HUDEP-2 (cell line): Measurements from ENCODE around the gene NT5C1B.
"Not testable (repeated sequence)": the region's sequence is repeated elsewhere in the genome, so short reads cannot be mapped to it uniquely, and the experiment has no call there.

Experiments
- DNase-seq, 76 experiments: peaks; one replicate each; lab custom pipeline; 2025; ENCODE audit not compliant: unreplicated experiment in 76 of 76; lab: John Stamatoyannopoulos, UW

Gene NT5C1B

DNA sequence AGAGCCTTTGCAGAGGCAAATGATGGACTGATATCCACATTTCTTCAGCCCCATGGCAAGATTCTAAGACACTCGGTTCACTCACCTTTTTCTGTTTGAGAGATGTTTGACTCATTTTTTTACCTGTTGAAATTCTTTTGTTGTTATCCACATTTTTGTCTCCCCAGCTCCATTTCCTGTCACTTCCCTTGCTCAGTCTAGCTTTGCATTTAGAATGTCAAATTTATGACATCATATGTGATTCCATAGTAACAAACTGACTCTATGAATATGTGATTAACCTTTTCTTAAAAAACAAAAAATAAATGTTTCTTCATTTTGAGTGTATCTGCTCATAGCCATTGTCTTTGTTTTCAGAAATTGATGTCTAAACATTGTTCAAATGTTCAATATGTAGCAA lies at the start of gene NT5C1B:
Gene NT5C1B (minus strand): TSS at position 216 of the 400 bp plus-strand sequence. CDS start 101 bp downstream, at position 115.
- DNase-seq: no peak

DNA sequence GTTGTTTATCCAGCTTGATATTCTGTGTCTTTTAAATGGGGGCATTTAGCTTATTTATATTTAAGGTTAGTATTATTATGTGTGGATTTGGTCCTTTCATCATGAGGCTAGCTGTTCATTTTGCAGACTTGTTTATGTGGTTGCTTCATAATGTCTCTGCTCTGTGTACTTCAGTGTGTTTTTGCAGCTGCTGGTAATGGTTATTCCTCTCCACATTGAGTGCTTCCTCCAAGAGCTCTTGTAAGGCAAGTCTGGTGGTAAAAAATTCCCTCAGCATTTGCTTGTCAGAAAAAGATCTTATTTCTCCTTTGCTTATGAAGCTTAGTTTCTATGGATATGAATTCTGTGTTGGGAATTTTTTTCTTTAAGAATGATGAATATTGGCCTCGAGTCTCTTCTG lies 47.8 kb upstream of the NT5C1B start:
- DNase-seq: no peak

DNA sequence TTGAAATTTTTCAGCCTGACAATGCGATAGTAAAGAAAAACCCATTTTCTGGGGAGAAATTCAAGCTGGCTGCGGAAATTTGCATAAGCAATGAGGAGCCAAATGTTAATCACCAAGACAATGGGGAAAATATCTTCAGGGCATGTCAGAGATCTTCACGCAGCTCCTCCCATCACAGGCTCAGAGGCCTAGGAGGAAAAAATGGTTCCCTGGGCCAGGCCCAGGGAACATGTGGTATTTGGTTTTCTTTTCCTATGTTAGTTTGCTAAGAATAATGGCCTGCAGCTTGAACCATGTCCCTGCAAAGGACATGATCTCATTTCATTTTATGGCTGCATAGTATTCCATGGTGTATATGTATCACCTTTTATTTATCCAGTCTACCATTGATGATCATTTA lies 43.3 kb upstream of the NT5C1B start:
- not testable (repeated sequence) for DNase-seq

DNA sequence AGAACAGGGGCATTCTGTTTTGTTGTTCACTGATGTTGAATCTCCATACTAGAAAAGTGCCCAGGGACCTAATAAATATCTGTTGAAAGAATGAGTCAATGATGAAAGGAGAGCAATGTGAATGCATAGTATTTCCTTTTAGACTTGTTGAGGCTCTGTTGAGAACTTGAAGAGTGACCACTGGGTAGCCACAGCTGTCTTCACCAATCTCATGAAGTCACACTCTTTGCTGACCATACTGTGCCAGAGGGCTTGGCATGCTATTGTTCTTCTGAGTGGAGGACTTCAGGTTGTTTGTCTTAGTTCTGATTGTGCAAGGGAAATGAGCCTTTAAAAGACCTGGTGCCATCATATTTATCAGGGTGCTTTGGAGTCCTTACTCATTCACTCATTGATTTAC lies 41.6 kb upstream of the NT5C1B start:
- DNase-seq: no peak

DNA sequence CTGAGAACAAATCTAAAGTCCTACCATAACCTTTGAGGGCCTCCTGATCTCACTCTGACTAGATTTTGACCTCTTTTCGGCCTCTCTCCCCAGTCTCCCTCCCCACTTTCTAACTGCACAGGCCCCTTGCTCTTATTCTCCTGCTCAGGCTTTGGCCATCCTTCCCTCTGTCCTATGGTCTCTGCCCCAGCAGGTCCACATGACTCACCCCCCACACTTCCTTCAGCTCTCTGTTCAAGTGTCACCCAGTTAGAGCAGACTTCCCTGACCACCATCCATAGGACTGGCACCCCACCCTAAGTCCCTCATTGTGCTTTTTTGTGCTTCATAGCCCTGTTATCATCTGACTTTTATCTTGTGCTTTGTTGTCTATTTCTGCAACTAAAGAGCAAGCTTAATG lies 41.2 kb upstream of the NT5C1B start:
- DNase-seq: no peak

DNA sequence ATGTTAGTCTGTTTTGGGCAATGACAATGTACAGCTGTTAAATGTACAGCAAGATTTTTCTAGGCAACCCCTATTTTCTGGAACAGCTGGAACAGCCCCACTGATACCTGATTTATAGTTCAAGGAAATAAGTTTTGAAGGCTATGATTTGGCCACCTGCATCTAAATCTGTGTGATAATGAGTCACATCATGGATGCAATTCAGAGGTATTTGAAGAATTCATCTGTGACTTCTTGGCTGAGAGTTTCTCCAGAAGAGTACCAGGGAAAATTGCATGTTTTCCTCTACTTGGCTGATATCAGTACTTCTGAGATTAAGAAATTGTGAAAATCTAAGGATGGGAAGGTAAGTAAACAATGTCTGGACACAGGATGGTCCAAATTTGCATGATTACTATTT lies 40.7 kb upstream of the NT5C1B start:
- DNase-seq: no peak

DNA sequence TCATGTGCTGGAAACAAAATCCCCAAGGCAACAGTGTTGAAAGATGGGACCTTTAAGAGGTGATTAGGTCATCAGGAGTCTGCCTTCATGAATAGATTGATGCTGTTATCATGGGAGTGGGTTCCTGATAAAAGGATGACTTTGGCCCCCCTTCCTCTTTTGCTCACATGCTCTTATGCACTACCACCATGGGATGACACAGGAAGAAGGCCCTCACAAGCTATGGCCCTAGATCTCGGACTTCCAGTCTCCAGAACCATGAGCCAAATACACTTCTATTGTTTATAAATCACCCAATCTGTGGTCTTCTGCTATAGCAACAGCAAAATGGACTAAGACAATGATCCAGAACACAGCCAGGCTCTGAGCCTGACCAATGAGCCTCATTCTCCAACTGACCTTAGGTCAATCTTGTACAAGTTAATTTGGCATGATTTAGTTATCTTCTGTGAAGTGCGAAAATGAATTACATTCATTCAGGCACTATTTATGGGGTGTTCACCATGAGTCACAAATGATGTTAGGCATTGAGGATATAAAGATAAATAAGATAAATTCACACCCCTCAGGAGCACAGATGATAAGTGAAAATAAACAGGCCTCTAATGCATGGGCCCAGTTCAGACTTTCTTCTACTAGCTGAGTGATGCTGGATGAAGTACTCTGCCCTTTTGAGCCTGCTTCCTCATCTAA lies 37.7 kb upstream of the NT5C1B start:
- DNase-seq: no peak

DNA sequence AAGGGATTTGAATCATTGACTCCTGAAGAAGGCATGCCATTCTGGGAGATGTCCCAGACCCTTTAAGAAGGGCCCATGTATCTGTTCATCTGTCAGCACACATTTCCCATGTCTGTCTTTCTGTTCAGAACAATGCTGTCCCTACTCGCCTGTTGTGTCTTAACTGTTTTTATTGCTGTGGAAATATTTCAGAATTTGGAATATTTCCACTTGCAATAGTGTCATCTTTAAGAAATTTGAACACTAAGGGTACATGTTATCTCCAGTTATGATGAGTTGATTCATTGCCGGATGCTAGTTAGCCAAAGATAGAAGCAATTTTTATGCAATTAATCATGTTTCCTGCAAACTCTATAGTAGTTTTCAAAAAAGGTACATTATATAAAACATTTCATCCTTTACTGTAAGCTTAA lies 36.9 kb upstream of the NT5C1B start:
- DNase-seq: no peak

DNA sequence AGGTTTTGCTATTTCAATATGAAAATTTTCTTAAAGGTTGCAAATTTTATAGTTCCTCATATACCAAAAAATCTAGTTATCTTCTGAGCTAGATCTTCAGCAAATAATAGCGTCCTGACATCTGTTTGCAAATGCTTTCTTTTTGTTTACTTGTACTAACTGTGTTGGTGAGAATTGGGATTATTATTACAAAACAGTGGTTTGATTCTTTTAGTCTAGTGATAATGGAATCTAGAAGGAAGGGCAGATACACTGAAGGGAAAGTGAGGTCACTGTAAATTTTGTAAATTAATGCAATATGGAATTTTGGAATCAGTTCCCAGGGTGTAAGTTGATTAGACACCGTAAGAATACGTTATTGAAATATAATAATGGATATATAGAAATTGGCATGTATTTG lies 36.2 kb upstream of the NT5C1B start:
- no peak for DNase-seq

DNA sequence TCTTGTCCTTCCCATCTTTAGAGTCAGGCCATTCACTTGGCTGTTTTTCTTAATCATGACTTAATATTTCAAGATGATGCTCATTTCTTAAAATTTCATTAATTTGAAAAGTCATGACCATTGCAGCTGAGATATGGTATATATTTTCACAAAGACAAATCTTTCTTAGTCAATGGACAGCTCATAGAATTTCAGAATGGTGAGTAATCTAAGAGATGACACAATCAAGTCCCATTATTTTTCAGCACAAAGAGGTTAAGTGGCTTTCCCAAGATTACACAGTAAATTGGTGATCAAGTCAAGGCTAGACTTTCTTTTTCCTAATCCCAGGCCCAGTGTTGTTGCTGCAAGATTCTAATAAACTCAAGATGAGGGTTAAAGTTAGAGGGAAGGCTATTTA lies 34.4 kb upstream of the NT5C1B start:
- DNase-seq: no peak

DNA sequence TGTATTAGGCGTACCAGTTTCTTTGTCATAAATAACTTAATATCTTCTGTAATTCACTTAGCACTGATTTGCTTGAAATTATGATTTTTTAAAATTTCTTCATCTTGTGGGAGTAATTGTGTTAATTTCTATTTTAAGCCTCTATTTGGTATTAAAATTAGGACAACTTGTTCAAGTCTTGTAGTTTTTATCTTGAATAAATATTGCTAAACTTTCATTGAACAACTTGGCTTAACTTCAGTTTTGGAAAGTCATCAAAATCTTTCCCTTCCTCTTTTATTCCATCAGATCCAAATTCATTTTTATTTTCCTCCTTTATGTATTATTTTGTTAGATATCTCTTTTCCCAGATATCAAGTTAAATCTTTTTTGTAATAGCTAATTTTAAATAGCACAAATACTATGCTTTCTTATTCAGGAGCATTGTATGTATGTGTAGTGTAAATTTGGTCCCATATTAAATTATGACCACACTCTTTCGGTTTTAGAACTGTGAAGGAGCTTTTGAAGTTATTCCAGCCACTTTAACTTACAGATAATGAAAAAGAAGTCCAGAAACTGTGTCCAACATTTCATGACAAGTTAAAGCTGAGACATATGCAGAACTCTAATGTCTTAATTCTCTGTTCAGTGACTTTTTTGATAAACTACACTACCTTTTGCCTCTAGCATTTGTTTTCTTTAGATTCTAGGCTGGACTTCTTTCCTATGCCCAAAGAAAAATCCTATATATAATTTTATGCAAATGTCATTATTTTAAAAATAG lies 31.7 kb upstream of the NT5C1B start:
- no peak for DNase-seq

DNA sequence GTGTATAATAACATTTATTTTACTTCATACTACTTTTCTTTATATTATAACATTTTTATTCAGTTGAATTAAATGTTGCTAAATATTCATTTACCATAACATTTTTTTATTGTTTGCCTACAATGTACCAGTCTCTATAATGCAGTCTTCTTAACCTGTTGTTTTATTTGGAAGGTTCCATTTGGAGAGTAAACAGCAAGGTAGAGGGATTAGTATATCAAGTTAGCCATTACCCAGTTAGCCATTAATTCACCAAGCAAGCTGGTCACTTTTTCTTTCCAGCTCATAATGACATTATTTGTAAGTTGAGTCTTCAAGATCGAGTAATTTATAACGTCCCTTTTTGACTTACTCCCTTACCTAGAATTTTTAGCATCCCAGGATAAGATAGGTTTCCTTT lies 29.7 kb upstream of the NT5C1B start:
- no peak for DNase-seq

DNA sequence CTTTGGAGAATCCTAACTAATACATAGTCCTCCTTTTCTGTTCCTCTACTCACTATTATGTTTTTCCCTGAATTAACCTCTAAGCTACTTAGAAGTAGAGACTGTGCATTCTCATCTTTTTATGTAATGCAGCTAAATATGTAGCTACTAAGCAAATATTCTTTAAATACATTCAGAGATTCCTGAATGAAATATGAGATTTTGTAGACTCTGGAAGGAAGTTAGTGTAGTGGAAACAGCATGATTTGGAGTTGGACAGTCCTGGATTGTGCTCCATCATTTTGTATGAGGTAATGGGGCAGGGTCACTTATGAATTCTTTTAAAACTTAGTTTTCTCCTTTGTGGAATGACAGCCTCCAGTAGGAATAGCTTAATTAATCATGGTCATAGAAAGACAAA lies 24.7 kb upstream of the NT5C1B start:
- DNase-seq: no peak

DNA sequence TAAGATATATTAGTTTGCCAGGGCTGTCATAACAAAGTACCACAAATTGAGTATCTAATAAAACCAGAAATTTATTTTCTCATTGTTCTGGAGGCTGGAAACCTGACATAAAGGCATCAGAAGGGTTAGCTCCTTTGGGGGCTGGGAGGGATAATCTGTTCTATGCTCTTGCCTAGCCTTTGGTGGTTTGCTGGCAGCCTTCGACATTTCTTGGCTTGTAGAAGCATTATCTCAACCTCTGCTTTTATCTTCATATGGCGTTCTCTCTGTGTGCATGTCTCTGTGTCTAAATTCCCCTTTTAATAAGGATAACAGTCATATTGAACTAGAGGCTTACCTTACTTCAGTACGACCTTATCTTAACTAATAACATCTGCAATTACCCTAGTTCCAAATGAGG lies 22.8 kb upstream of the NT5C1B start:
- no peak for DNase-seq

DNA sequence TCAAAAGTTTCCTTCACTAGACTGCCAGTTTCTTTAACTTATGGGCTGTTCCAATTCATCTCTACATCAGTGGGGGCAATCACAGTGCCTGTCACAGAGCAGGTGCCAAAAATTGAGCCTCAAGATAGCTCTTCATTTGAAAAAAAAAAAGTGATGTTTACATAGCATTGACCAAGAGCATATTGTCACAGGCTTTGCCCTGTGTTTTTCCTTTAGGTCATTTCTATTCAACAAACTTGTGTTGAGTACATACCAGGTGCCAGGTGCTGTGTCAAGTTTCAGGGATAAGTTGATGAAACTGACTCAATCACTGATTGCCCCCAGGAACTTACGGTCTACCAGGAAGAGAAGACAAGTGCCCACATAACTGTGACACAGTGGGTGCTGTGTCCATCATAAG lies 22.2 kb upstream of the NT5C1B start:
- DNase-seq: no peak

DNA sequence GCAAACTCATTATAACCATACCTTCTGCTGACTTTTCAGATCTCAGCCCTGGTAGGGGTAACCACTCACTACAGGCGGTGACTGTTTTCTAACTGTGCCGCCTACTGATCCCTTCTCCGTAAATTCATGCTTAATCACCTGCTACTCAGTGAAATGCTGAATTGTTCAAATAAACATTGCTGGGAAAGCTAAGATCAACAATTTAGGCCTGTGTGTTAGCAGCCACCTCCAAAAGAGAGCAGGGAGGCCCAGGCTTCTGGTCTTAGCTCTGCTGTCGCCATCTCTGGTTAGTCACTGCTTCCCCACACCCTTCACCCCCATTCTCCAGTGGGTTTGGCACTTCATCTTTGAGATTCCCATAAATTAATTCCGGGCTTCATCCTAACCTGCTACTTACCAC lies 21.8 kb upstream of the NT5C1B start:
- DNase-seq: no peak

DNA sequence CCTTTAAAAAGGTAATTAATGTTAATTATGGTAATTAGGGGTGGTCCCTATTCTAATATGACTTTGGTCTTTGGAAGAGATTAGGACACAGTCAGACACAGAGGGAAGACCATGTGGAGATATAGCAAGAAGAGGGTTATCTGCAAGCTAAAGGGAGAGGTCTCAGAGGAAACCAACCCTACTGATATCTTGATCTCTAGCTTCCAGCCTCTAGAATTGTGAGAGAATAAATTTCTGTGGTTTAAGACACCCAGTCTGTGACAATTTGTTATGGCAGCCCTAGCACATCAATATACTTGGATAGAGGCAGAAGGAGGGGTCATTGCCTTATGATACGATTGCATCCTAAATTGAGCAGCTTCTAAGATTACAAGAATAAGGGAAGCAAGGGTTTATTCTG lies 21.3 kb upstream of the NT5C1B start:
- DNase-seq: no peak

DNA sequence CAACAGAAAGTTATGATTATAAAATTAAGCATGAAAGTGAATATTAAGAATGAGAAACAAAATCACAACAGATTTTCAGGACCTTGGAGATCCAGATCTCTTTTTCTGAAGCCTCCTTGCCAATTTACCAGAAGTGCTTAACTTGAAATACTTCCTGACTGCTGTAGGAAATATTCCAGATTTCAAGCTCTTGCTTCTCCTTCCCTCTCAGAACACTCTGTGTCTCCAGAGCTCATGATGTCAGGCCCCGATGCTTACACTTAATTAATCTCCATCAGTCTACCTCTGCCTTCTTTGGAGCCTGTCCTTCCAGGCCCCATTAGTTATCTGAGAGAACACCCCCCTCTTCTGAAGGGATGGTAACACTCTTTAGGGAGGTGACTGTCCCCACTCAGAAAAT lies 20.7 kb upstream of the NT5C1B start:
- DNase-seq: no peak

DNA sequence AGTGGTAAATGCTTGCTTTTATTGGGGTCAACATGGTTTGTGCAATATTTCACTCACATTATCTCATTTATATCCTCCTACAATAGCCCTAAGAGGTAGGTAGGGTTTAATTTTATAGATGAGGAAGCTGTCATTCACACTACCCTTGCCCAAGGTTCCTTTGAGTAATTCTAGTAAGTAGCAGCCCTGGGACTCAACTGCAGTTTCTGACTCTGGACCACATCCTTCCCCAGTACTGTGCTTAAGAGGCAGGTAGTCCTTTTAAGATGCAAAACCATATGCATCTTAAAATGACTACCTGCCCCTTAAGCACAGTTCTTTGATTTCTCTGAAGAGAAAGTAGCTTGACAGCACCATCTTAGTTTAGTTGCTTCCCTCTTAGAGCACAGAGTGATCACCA lies 15.7 kb upstream of the NT5C1B start:
- no peak for DNase-seq

DNA sequence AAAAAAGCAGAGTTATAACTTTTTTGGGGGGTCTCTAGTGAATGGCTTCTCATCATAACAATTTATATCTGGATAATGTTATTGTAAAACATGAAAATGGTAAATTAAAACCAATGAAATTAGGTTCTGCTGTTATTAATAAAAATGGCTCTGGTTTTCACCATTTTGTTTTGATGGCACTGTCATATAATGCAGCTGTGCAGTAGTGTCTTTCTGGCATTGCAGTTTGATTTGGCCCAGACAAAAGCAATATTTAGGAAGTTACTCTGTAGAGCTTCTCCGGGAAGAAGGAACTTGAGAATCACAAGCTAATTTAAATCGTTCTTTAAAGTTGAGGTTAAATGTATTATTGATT lies 15.1 kb upstream of the NT5C1B start:
- no peak for DNase-seq

DNA sequence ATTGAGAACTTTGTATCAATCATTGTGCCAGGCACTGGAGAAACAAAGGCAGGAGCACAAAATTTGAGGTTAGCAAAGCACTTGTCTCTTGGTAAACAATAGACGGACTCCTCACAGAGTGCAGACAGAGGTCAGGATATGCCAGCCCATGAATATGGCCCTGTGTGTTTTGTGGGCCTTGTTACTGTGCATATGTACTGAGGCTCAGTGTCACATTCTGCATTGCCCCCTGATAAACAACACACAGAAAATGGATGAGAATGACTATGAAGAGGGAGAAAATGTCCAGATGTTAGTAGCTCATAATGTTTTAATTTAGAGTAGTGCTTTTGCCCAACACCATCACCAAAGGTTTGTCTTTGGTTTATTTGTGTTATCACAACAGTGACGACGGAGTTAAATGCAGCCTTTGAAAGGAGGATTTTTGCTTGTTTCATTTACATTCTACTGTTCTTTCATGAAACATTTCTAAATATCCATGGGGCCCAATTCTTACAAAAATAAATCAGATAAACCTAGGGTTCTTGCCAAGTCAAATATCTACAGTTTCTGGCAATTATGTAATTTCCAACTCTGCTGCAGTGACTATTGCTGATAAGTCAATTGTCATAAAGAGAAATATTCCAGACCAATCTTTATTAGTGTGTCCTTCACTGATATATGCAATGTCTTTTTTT lies 14.6 kb upstream of the NT5C1B start:
- DNase-seq: no peak

DNA sequence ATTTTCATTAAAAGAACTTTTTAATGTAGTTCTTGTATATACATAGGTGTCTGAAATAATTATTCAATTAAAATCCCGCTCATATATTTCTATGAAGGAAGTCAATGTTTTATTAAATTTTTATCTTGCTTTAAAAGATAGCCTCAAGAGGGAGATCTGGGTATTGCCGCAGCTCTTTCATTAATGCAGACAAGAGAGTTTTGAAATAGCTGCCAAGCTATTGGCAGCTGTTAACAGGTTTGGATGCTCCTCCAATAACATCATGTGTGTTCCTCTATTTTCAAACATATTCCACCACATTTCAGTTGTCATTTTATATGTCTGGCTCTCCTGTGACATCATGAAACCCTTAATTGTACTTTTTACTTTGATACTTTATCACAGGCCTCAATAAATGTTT lies 12.9 kb upstream of the NT5C1B start:
- no peak for DNase-seq
